GM21786 (cell line): ENCODE data around the gene COPE.
"Not testable (repeated sequence)": the region's sequence is repeated elsewhere in the genome, so short reads cannot be mapped to it uniquely, and the experiment has no call there.

ENCODE experiments used
- ATAC-seq: cut with Tn5 transposase; IDR thresholded peaks from one replicate; pipeline ENCODE4 v1.9.1; 2021; ENCODE audit not compliant: unreplicated experiment

COPE gene

GRCh38 chr19:18908917-18909619 lies 10.1 kb downstream of the COPE start:
- ATAC-seq = no peak

DNA sequence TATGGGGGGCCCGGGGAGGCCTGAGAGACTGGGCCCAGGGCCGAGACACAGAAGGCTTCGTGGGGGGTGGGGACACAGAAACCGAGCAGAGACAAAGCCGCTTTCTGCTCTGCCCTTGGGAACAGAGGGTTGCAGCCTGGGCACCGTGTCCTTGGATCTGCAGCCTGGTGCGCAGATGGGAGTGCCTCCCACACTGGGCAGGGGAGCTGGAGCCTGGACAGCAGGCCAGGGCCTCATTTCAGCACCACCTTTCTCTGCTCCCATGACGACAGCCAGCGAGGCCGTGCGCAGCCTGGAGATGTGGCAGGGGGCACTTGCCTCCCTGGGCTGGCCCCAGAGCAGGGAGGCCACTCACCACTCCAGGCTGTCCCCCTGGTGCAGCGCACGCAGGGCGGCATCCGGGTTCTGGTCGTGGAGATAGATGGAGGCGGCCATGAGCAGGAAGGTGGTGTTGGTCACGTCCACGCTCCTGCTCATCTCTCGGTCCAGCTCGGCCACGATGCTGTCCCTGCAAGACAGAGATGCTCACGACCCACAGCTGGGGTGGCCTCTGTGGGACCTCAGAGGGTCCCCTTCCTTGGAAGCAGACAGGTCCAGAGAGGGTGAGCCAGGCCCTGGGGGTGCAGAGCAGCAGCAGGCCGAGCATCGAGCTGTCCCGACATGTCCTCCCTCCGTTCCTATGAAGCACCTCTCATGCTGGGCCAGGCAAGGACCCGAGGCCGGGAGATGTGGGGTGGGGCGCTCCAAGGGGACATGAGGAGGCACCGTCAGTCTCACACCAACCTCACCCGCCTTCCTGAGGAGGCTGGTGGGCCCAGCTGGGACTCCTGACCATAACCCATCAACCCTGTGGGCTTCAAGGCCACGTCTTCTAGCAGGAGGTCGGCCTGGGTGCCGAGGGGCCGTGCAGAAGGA lies 12.3 kb downstream of the COPE start:
- no peak for ATAC-seq

- ATAC-seq = no peak
Measured at GRCh38 chr19:18905513-18906236, 13.5 kb downstream of the COPE start.

DNA sequence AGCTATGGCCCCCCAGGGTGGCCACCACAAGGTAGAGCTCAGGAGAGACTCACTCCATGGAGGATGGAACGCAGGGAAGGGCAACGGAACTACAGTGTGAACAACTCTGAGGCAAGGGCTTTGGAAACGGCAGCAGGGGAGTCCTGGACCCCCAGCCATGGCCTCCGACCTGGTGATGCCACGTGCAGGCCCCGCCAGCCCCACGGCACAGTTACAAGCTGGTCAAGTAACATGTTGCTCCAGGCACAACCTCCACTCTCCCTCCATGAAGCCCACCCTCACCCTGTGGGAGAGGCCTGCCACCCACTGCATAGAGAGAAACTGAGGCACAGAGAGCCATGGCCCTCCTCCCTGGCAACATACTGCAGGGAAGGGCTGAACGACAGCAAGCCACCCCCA lies 14.1 kb downstream of the COPE start:
- ATAC-seq = no peak

DNA sequence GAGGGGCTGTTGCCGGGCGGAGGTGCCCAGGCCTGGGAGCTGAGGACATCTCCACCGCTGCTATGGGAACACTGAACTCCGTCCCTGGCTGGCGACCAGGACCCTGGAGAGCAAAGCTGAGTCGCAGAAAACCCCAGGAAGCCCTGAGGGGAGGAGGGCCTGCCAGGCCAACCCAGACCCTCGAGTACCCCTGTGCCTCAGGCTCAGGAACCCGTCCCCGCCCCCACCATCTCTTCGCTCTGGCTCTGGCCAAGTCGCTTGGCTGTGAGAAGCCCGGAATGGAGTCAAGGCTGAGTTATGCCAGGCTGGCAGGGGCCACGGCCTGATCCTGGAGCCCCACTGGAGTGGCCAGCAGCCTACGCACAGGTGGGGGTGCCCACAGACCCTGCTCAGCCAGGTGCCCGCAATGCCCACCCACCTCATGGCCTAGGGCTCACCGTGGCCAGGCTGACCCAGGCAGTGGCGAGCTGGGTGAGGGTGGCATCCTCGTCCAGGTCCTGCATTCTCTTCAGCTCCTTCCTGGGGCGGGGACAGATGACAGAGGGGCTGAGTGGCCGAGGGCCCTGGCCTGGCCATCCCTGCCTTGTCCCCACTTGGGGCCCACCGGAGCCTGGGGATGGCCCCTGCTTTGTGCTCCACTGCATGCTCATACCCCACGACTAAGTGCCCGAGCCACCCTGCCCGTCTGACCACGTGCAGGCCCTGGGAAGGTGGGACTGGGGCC lies 14.7 kb downstream of the COPE start:
- ATAC-seq = no peak

- no peak for ATAC-seq
Measured at GRCh38 chr19:18903156-18904037, 15.8 kb downstream of the COPE start.

DNA sequence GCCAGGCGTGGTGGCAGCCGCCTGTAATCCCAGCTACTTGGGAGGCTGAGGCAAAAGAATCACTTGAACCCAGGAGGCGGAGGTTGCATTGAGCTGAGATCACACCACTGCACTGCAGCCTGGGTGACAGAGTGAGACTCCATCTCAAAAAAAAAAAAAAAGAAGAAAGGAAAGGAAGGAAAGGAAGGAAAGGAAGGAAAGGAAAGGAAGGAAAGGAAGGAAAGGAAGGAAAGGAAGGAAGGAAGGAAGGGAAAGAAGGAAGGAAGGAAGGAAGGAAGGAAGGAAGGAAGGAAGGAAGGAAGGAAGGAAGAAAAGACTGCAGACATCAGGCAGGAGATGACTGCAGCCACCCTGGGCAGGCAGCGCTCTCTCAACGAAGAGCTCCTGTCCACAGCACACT lies 16.7 kb downstream of the COPE start:
- ATAC-seq = not testable (repeated sequence)

GRCh38 chr19:18901491-18901890 lies 17.7 kb downstream of the COPE start:
- ATAC-seq = no peak

- ATAC-seq = no peak
Measured at GRCh38 chr19:18900700-18901481, 18.3 kb downstream of the COPE start.

- ATAC-seq = no peak
Measured at GRCh38 chr19:18899624-18900560, 19.3 kb downstream of the COPE start.

- no peak for ATAC-seq
Measured at GRCh38 chr19:18898607-18899408, 20.4 kb downstream of the COPE start.

DNA sequence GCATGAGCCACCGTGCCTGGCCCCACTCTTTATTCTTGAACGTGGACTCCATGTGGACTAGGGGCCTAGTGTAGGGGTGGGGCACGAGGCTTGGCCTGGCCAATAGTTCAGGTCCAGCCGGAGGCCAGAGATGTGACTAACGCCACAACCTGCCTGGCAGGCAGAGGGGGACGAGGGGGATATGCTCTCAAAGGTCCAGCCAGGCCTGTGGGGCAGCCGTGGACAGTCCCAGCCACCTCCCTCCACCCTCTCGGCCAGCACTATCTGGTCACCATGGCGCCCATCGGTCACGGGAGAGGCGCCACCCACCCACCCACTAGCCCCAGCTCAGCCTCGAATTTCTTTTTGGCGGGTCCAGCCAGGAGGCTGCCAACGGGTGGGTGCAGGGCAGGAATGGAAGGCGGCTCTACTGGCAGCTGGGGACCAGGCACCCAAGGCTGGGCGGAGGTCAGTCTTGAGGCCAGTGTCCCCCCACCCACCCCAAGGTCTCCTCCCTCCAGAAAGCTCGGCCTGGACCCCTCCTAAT lies 21.0 kb downstream of the COPE start:
- no peak for ATAC-seq

- ATAC-seq = no peak
Measured at GRCh38 chr19:18897094-18898029, 21.8 kb downstream of the COPE start.

DNA sequence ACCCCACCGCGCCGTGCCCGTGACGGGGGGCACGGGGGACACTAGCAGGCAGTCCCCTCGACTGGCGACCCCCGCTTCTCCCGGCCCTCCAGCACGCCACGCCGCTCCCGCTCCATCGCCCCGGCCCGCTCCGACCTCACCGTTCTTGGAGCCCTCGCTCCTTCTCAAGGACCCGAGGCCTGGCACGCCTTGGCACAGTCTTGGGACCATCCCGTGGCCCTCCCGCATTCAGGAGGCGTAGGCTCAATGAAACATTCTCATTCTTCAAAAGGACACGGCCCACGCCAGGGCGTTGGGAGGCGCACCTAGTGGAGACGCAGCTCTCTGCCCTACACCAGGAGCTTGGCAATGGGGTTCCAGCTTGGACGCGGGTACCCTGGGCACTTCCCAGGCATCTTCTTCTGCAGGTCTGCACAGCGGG lies 22.8 kb downstream of the COPE start:
- no peak for ATAC-seq

DNA sequence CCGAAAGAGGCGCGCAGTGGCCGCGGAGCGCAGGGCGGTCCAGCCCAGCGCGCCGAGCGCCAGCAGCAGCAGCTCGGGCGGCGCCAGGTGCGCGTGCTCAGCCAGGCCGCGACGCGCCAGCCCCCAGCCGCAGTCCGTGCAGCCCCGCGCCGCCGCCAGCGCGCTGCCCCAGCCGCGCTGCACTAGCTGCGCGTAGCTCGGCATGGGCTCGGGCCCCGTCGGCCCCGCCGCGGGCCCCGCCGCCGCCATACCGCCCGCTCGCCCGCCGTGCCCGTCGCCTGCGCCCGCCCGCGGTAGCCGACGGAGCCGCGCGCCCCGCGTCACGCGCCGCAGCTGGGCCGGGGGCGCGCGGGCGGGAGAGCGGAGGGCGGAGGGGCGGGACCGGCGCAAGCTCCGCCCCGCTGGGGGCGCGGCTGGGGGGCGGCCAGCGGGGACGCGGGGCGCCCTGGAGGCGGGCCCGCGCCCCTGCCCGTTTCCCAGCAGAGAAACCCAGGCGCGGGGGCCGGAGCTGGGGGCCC lies 23.3 kb downstream of the COPE start, which contains the start of gene CERS1:
Gene CERS1 (minus strand): TSS at position 335 of the 518 bp plus-strand sequence. CDS start 86 bp downstream, at position 249.
- ATAC-seq = no peak
